ENCODE data around the gene TNPO2. TPM values are rescaled to one million over a fixed set of nuclear protein-coding genes. Genes with fewer than 3 reads are reported as not detected.

TNPO2 gene
- total and polyA plus RNA-seq, 2 of the 13 experiments (the other 11 are each of a cell fraction or from before 2014, with no cell fraction given), result 31.7 to 61.0 TPM

DNA sequence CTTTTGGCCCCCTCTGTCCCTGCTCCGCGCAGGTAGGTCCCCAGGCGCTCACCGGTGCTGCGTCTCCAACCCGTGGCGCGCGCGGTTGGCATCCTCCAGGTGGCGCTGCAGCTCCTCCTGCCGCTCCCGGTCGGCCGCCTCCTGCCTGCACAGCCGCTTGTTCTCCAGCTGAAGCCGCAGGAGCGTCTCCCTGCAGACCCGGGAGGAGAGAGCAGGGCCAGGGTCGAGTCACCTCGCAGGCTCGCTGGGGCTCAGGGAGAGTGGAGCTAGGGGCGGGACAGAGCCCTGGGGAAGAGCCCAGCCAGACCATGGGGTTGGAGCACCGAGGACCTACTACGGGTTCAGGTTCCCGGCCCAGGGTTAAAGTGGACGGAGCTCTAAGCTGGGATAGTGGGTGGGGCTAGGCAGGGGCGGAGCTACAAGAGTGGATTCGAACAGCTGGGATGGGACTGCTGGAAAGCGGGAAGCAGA lies 42.4 kb upstream of the TNPO2 start (continued):
- TF ChIP-seq MED13 (CRISPR knock-in tag; IDR thresholded peaks at IDR 0.05), result no peak
- TF ChIP-seq, protein P1, sequence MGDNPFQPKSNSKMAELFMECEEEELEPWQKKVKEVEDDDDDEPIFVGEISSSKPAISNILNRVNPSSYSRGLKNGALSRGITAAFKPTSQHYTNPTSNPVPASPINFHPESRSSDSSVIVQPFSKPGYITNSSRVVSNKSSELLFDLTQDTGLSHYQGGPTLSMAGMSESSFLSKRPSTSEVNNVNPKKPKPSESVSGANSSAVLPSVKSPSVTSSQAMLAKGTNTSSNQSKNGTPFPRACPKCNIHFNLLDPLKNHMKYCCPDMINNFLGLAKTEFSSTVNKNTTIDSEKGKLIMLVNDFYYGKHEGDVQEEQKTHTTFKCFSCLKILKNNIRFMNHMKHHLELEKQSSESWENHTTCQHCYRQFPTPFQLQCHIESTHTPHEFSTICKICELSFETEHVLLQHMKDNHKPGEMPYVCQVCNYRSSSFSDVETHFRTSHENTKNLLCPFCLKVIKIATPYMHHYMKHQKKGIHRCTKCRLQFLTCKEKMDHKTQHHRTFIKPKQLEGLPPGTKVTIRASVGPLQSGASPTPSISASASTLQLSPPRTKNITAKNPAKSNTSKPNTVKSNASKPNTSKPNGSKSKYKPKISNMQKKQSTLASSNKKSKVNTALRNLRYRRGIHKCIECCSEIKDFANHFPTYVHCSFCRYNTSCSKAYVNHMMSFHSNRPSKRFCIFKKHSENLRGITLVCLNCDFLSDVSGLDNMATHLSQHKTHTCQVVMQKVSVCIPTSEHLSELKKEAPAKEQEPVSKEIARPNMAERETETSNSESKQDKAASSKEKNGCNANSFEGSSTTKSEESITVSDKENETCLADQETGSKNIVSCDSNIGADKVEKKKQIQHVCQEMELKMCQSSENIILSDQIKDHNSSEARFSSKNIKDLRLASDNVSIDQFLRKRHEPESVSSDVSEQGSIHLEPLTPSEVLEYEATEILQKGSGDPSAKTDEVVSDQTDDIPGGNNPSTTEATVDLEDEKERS (CRISPR knock-in tag; IDR thresholded peaks at IDR 0.05), result no peak
- TF ChIP-seq ZNF34 (CRISPR knock-in tag; IDR thresholded peaks at IDR 0.05; ENCODE audit: borderline replicate concordance), result no peak
- peak; percentile 77 for TF ChIP-seq ZKSCAN1 (IDR thresholded peaks at IDR 0.05; ENCODE audit: low read length)
- TF ChIP-seq, protein P2, sequence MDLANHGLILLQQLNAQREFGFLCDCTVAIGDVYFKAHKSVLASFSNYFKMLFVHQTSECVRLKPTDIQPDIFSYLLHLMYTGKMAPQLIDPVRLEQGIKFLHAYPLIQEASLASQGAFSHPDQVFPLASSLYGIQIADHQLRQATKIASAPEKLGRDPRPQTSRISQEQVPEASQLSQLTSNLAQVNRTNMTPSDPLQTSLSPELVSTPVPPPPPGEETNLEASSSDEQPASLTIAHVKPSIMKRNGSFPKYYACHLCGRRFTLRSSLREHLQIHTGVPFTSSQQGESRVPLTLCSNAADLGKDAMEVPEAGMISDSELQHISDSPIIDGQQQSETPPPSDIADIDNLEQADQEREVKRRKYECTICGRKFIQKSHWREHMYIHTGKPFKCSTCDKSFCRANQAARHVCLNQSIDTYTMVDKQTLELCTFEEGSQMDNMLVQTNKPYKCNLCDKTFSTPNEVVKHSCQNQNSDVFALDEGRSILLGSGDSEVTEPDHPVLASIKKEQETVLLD (CRISPR knock-in tag; IDR thresholded peaks at IDR 0.05; ENCODE audit: low read depth), result no peak
- TF ChIP-seq ZNF75D (CRISPR knock-in tag; IDR thresholded peaks at IDR 0.05; ENCODE audit: borderline replicate concordance), result no peak
- TF ChIP-seq, protein P3, sequence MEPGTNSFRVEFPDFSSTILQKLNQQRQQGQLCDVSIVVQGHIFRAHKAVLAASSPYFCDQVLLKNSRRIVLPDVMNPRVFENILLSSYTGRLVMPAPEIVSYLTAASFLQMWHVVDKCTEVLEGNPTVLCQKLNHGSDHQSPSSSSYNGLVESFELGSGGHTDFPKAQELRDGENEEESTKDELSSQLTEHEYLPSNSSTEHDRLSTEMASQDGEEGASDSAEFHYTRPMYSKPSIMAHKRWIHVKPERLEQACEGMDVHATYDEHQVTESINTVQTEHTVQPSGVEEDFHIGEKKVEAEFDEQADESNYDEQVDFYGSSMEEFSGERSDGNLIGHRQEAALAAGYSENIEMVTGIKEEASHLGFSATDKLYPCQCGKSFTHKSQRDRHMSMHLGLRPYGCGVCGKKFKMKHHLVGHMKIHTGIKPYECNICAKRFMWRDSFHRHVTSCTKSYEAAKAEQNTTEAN (CRISPR knock-in tag; conservative IDR thresholded peaks at IDR 0.05), result no peak
- TF ChIP-seq CEBPZ (IDR thresholded peaks at IDR 0.05; ENCODE audit: low read length), result no peak
- TF ChIP-seq GATA4 (IDR thresholded peaks at IDR 0.05; ENCODE audit: borderline replicate concordance, low read depth), result no peak
- no peak for TF ChIP-seq TEAD2 (CRISPR knock-in tag; IDR thresholded peaks at IDR 0.05)
- peak; percentile 64; the same call in 1 of the 2 replicates for TF ChIP-seq KDM4B (CRISPR knock-in tag; IDR thresholded peaks at IDR 0.05)
- TF ChIP-seq, protein P4, sequence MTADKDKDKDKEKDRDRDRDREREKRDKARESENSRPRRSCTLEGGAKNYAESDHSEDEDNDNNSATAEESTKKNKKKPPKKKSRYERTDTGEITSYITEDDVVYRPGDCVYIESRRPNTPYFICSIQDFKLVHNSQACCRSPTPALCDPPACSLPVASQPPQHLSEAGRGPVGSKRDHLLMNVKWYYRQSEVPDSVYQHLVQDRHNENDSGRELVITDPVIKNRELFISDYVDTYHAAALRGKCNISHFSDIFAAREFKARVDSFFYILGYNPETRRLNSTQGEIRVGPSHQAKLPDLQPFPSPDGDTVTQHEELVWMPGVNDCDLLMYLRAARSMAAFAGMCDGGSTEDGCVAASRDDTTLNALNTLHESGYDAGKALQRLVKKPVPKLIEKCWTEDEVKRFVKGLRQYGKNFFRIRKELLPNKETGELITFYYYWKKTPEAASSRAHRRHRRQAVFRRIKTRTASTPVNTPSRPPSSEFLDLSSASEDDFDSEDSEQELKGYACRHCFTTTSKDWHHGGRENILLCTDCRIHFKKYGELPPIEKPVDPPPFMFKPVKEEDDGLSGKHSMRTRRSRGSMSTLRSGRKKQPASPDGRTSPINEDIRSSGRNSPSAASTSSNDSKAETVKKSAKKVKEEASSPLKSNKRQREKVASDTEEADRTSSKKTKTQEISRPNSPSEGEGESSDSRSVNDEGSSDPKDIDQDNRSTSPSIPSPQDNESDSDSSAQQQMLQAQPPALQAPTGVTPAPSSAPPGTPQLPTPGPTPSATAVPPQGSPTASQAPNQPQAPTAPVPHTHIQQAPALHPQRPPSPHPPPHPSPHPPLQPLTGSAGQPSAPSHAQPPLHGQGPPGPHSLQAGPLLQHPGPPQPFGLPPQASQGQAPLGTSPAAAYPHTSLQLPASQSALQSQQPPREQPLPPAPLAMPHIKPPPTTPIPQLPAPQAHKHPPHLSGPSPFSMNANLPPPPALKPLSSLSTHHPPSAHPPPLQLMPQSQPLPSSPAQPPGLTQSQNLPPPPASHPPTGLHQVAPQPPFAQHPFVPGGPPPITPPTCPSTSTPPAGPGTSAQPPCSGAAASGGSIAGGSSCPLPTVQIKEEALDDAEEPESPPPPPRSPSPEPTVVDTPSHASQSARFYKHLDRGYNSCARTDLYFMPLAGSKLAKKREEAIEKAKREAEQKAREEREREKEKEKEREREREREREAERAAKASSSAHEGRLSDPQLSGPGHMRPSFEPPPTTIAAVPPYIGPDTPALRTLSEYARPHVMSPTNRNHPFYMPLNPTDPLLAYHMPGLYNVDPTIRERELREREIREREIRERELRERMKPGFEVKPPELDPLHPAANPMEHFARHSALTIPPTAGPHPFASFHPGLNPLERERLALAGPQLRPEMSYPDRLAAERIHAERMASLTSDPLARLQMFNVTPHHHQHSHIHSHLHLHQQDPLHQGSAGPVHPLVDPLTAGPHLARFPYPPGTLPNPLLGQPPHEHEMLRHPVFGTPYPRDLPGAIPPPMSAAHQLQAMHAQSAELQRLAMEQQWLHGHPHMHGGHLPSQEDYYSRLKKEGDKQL (CRISPR knock-in tag; IDR thresholded peaks at IDR 0.05; ENCODE audit: low read depth), result no peak
- TF ChIP-seq ZNF17 (CRISPR knock-in tag; IDR thresholded peaks at IDR 0.05), result no peak
